T-cell (primary cell): ENCODE results near the gene WDR41. TPM values are rescaled to one million over a fixed set of nuclear protein-coding genes. Genes with fewer than 3 reads are reported as not detected.

Experiments used
- ATAC-seq, 4 experiments: fragments of 200-7000 bp in 3 of 4; fragments of 150-1000 bp in 1 of 4; cut with Tn5 transposase; replicated peaks in 1 of 4; 1 replicate in 3 of 4; 2 replicates in 1 of 4; pipeline ENCODE4 v1.10.0; 2021; ENCODE audit warnings: moderate library complexity in 3 of 4, mild to moderate bottlenecking in 2 of 4, moderate number of reproducible peaks in 1 of 4
- CTCF ChIA-PET, 2 donors: fragments of 300-600 bp; sonication (Branson Sonifier 250); formaldehyde crosslinking; loops; one replicate each; lab custom pipeline; 2022; ENCODE audit warnings: antibody characterized with exemption in 2 of 2; lab: Charles Lee
- POLR2A ChIA-PET, 2 donors: fragments of 300-600 bp; sonication (Branson Sonifier 250); formaldehyde crosslinking; loops; one replicate each; lab custom pipeline; 2022; ENCODE audit warnings: antibody characterized with exemption in 2 of 2; lab: Charles Lee
- DNase-seq, 35 experiments: peaks; one replicate each; pipeline versions ENCODE4 v3.0.0 to v3.0.0-alpha.2; 2013 to 2023
- H3K27ac ChIP-seq: one replicate; pipeline ENCODE4 v1.5.1; 2013; ENCODE audit warnings: low read length
- H3K27me3 ChIP-seq, 2 experiments: replicated peaks in 1 of 2; 1 replicate in 1 of 2; 2 replicates in 1 of 2; pipeline versions ENCODE4 v1.6.1 to v1.7.0; 2013; ENCODE audit warnings: low read length in 1 of 2, mixed read lengths in 1 of 2; ENCODE audit not compliant: control insufficient read depth in 2 of 2, insufficient read depth in 2 of 2; ENCODE audit errors: extremely low read depth in 1 of 2
- H3K36me3 ChIP-seq, 2 donors: 1 replicate in 1 of 2; 2 replicates in 1 of 2; pipeline versions ENCODE4 v1.6.1 to v1.7.0; 2013; ENCODE audit warnings: low read length in 1 of 2; ENCODE audit not compliant: control insufficient read depth in 2 of 2, insufficient read depth in 1 of 2; ENCODE audit errors: extremely low read depth in 1 of 2
- H3K4me1 ChIP-seq, 2 experiments: 1 replicate in 1 of 2; 2 replicates in 1 of 2; pipeline versions ENCODE4 v1.6.1 to v1.7.0; 2013; ENCODE audit warnings: low read length in 2 of 2, mixed read lengths in 1 of 2; ENCODE audit not compliant: insufficient read depth in 2 of 2, control insufficient read depth in 1 of 2; ENCODE audit errors: extremely low read depth in 1 of 2
- H3K4me3 ChIP-seq, 2 donors: 1 replicate in 1 of 2; 2 replicates in 1 of 2; pipeline versions ENCODE4 v1.5.1 to v1.7.0; 2013; ENCODE audit warnings: mild to moderate bottlenecking in 2 of 2, low read length in 1 of 2, moderate library complexity in 1 of 2; ENCODE audit not compliant: control insufficient read depth in 1 of 2; ENCODE audit errors: extremely low read depth in 1 of 2
- H3K9me3 ChIP-seq: 2 replicates; pipeline ENCODE4 v1.7.0; 2013
- H3K27ac Mint-ChIP-seq, 2 donors: one replicate each; pipeline ENCODE4 v1.8.0; 2020 to 2021; ENCODE audit warnings: mild to moderate bottlenecking in 2 of 2, mixed read lengths in 2 of 2
- H3K27me3 Mint-ChIP-seq, 2 donors: one replicate each; pipeline ENCODE4 v1.8.0; 2021 to 2022; ENCODE audit warnings: mixed read lengths in 2 of 2
- H3K36me3 Mint-ChIP-seq: one replicate; pipeline ENCODE4 v1.8.0; 2021; ENCODE audit warnings: mixed read lengths
- H3K4me1 Mint-ChIP-seq, 3 donors: one replicate each; pipeline ENCODE4 v1.8.0; 2020 to 2022; ENCODE audit warnings: mixed read lengths in 3 of 3, mild to moderate bottlenecking in 1 of 3
- H3K4me3 Mint-ChIP-seq, 3 donors: one replicate each; pipeline ENCODE4 v1.8.0; 2020 to 2022; ENCODE audit warnings: mild to moderate bottlenecking in 3 of 3, mixed read lengths in 3 of 3, moderate library complexity in 3 of 3
- H3K9me3 Mint-ChIP-seq, 3 donors: one replicate each; pipeline ENCODE4 v1.8.0; 2020 to 2022; ENCODE audit warnings: mixed read lengths in 3 of 3
- WGBS: methylation state at CpG from one replicate; pipeline ENCODE4 v1.1.5; 2013; ENCODE audit warnings: missing lambda C conversion rate; ENCODE audit not compliant: insufficient coverage; 5-methylcytosine and 5-hydroxymethylcytosine counted together
- total RNA-seq, 35 experiments: library from RNA in 6 of 35; stranded (reverse) in 6 of 35; fragments of 120-200 nt in 1 of 35; gene quantifications; one replicate each; pipeline versions ENCODE4 v1.2.1 to v1.2.4 and lab custom pipeline; 2013 to 2026

The WDR41 gene
- total RNA-seq, 5 donors from 2014 or later (not counting 1 experiment from before 2014, with no cell fraction given), result 8.3 to 13.5 (median 11.7) TPM

DNA sequence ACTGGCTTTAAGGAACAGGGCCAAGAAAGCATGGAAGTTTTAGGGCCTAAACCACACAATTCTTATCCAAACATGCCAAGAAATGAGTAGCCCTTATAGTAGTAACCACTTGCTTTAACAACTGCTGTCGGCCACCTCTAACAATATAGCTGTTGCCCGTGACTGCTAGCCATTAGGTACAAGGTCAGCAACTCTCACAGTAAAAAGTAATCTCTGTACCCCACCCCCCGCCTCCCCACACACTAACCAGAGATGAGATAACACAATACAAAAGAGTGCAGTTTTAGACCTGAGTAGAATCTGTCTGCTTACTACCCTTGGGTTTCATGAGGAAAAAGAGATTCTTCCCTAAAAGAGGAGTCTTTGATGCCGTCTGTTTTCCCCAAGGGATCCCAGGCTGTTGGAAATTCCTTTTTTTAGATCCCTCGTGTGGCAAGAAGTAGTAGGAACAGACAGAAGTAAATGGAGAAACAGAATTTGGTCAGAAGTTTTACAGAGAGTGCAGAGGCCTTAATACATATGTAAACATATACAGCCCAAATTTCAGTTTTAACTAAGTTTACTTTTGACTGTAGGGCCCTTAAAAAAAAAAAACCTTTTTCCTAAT lies 94.3 kb downstream of the WDR41 start:
- Mint-ChIP-seq H3K4me3 (no peak overlapping the region), H3K27ac (no peak overlapping the region), H3K36me3 (peaks cover 2% of the 10 kb centered on the region), H3K4me1 (no peaks in the 10 kb centered on the region), H3K9me3 (no peaks in the 10 kb centered on the region), H3K27me3 (no peaks in the 10 kb centered on the region)
- Histone ChIP-seq H3K36me3 (no peaks in the 10 kb centered on the region), H3K4me3 (no peak overlapping the region), H3K27ac (no peak overlapping the region), H3K9me3 (no peaks in the 10 kb centered on the region), H3K4me1 (no peaks in the 10 kb centered on the region), H3K27me3 (no peaks in the 10 kb centered on the region)
- 100% methylated on average over 1 of the region's 5 CpGs for WGBS
- no peak for DNase-seq
- ChIA-PET CTCF (no interaction called here), POLR2A (no interaction called here)
- ATAC-seq, result no peak

DNA sequence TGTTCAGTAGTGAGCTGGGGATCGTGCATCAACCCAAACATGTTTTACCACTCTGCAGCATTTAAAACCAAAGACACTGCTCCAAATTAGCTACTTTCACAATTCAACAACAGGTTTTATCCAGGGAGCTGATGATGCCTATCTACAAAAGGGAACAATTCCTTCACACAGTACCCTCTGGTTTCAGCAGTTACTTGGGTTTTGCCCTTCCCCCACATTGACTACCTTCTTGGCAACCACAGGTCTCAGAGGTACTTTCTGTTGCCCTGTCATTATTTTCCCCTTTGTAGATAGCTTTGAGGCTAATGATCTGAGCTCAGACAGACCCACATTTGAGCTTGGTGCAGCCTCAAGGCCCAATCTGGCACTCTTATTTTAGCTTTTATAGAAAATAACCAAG lies 96.1 kb downstream of the WDR41 start:
- CTCF ChIA-PET, result interaction anchor here in 1 of 2 donors (0.6 kb wide), 1 partner anchor 29 kb away, joined by 3 read pairs; no protein-coding TSS in a partner anchor
- no CpG with 5 or more reads among the region's 1 CpG for WGBS
- H3K9me3 ChIP-seq, result no peaks in the 10 kb centered on the region

DNA sequence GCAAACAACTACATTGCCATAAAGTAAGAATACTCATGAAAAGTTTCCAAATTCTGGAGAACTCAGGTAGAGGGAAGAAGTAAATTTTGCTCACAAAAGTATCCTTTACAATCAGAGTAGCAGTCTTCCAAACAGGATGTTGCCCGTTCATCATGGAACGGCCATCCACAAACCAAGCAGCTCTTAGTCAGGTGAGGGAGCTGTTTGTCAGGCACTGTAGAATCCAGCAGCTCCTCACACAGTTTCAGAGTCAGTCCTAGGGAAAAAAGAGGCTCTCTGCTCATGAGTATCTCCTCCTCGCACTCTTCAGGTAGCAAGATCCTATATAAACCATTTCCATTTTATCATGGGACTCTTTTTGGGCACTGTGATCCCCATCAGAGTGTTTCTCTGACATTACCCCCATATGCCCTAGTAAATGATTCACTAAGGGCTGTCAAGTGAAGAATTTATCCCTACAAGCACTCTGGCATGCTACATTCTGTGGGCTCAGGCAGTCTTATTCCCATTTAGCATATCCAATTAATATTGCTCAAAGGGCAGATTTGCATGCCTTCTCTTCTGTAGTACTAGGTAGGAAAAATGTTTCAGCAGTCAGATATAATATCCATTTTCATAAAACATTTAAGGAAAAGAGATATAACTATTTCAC lies 97.9 kb downstream of the WDR41 start:
- Histone ChIP-seq H3K4me3 (no peak overlapping the region), H3K9me3 (no peaks in the 10 kb centered on the region), H3K36me3 (no peaks in the 10 kb centered on the region), H3K27ac (no peak overlapping the region), H3K27me3 (peaks cover 0 to 9% of the 10 kb centered on the region in 2 experiments), H3K4me1 (no peaks in the 10 kb centered on the region)
- H3K4me1 Mint-ChIP-seq, result no peaks in the 10 kb centered on the region
- no peaks in the 10 kb centered on the region for H3K9me3 Mint-ChIP-seq
- peaks cover 2% of the 10 kb centered on the region for H3K36me3 Mint-ChIP-seq
- no peak overlapping the region for H3K27ac Mint-ChIP-seq
- WGBS, result no CpG with 5 or more reads among the region's 3 CpGs
- DNase-seq (no peak), ATAC-seq (no peak)
- ChIA-PET POLR2A (no interaction called here), CTCF (no interaction called here)
- no peaks in the 10 kb centered on the region for H3K27me3 Mint-ChIP-seq
- no peak overlapping the region for H3K4me3 Mint-ChIP-seq

More for the DNA sequence above, 96.1 kb downstream of the WDR41 start:
- H3K27ac ChIP-seq, result no peak overlapping the region
- Mint-ChIP-seq H3K4me1 (no peaks in the 10 kb centered on the region), H3K9me3 (no peaks in the 10 kb centered on the region), H3K4me3 (no peak overlapping the region), H3K27me3 (no peaks in the 10 kb centered on the region), H3K36me3 (peaks cover 2% of the 10 kb centered on the region), H3K27ac (no peak overlapping the region)
- no peaks in the 10 kb centered on the region for H3K4me1 ChIP-seq
- H3K36me3 ChIP-seq, result no peaks in the 10 kb centered on the region
- ATAC-seq, result no peak
- POLR2A ChIA-PET, result no interaction called here
- no peak for DNase-seq
- H3K4me3 ChIP-seq, result no peak overlapping the region
- H3K27me3 ChIP-seq, result peaks cover 0 to 6% of the 10 kb centered on the region in 2 experiments

GRCh38 chr5:77391240-77391765 lies 100.8 kb downstream of the WDR41 start:
- CTCF ChIA-PET, result no interaction called here

GRCh38 chr5:77390795-77391194 lies 101.3 kb downstream of the WDR41 start:
- POLR2A ChIA-PET, result no interaction called here
- CTCF ChIA-PET, result no interaction called here
- no peaks in the 10 kb centered on the region for H3K36me3 ChIP-seq
- H3K27me3 Mint-ChIP-seq, result no peaks in the 10 kb centered on the region
- DNase-seq (no peak), ATAC-seq (no peak)
- H3K4me1 Mint-ChIP-seq, result no peaks in the 10 kb centered on the region
- no peak overlapping the region for H3K27ac Mint-ChIP-seq
- no peaks in the 10 kb centered on the region for H3K9me3 ChIP-seq
- no peak overlapping the region for H3K4me3 ChIP-seq
- H3K4me1 ChIP-seq, result no peaks in the 10 kb centered on the region
- no peaks in the 10 kb centered on the region for H3K9me3 Mint-ChIP-seq
- peaks cover 0 to 17% of the 10 kb centered on the region in 2 experiments for H3K27me3 ChIP-seq
- H3K36me3 Mint-ChIP-seq, result no peaks in the 10 kb centered on the region
- no peak overlapping the region for H3K4me3 Mint-ChIP-seq
- no peak overlapping the region for H3K27ac ChIP-seq
- no CpG with 5 or more reads among the region's 2 CpGs for WGBS

More at GRCh38 chr5:77391240-77391765, 100.8 kb downstream of the WDR41 start:
- Mint-ChIP-seq H3K36me3 (no peaks in the 10 kb centered on the region), H3K4me1 (no peaks in the 10 kb centered on the region), H3K27me3 (no peaks in the 10 kb centered on the region), H3K27ac (no peak overlapping the region), H3K4me3 (no peak overlapping the region), H3K9me3 (no peaks in the 10 kb centered on the region)
- Histone ChIP-seq H3K27me3 (peaks cover 0 to 17% of the 10 kb centered on the region in 2 experiments), H3K4me3 (no peak overlapping the region), H3K27ac (no peak overlapping the region), H3K36me3 (no peaks in the 10 kb centered on the region), H3K4me1 (no peaks in the 10 kb centered on the region), H3K9me3 (no peaks in the 10 kb centered on the region)
- 95% methylated on average over 6 of the region's 10 CpGs for WGBS
- POLR2A ChIA-PET, result no interaction called here
- ATAC-seq (no peak), DNase-seq (no peak)

DNA sequence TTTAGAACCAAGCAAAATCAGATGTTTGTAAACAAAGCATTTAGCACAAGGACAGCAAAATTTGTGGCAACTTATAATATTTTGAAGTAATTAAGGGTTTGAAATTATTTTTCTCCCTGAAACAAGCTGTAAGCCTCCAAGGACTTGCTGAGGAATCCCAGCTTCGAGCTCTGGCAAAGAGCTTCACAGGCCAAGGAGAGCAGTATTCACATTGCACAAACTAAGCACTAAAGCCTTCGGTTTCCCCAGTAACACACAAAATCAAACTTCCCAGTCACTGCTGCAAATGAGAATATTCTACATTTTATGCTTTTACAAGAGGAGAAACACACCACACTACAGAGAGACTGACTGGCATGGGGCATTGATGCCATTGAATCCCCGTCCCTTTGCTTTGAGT lies 101.9 kb downstream of the WDR41 start:
- 89% methylated on average over 2 of the region's 3 CpGs for WGBS
- DNase-seq (no peak), ATAC-seq (no peak)
- no peaks in the 10 kb centered on the region for H3K9me3 Mint-ChIP-seq
- H3K27me3 ChIP-seq, result peaks cover 0 to 17% of the 10 kb centered on the region in 2 experiments
- no peaks in the 10 kb centered on the region for H3K27me3 Mint-ChIP-seq
- no peaks in the 10 kb centered on the region for H3K9me3 ChIP-seq
- no peaks in the 10 kb centered on the region for H3K36me3 ChIP-seq
- no peaks in the 10 kb centered on the region for H3K4me1 Mint-ChIP-seq
- ChIA-PET POLR2A (no interaction called here), CTCF (no interaction called here)
- H3K27ac Mint-ChIP-seq, result no peak overlapping the region
- H3K4me3 ChIP-seq, result no peak overlapping the region
- H3K27ac ChIP-seq, result no peak overlapping the region
- H3K36me3 Mint-ChIP-seq, result no peaks in the 10 kb centered on the region
- H3K4me3 Mint-ChIP-seq, result no peak overlapping the region
- no peaks in the 10 kb centered on the region for H3K4me1 ChIP-seq
